ENCODE measurements around the gene PARD3B. TPM values are rescaled to one million over a fixed set of nuclear protein-coding genes. Genes with fewer than 3 reads are reported as not detected.

The PARD3B gene
- total and polyA plus RNA-seq, 7 donors, result 0.42 to 6.0 (median 4.8) TPM

- ATAC-seq, result no peak
- Histone ChIP-seq H3K27me3 (ENCODE audit: insufficient read depth in 3 of 3, low read length in 2 of 3) (no peaks in the 10 kb centered on the region), H3K9me3 (no peaks in the 10 kb centered on the region), H3K4me1 (no peaks in the 10 kb centered on the region), H3K27ac (no peak overlapping the region), H3K4me3 (no peak overlapping the region), H3K36me3 (ENCODE audit: insufficient read depth in 1 of 2, low read depth in 1 of 2) (no peaks in the 10 kb centered on the region)
- 65 to 84% (median 73%) methylated on average over 5 of the region's 5 CpGs for WGBS, 3 donors
- DNase-seq, result no peak
- no peak for TF ChIP-seq CTCF (IDR thresholded peaks at IDR 0.05)
- intact Hi-C loops (cut with DNase I), result no loop called here
These were observed 842.2 kb downstream of the PARD3B start for GRCh38 chr2:205387350-205388055.

DNA sequence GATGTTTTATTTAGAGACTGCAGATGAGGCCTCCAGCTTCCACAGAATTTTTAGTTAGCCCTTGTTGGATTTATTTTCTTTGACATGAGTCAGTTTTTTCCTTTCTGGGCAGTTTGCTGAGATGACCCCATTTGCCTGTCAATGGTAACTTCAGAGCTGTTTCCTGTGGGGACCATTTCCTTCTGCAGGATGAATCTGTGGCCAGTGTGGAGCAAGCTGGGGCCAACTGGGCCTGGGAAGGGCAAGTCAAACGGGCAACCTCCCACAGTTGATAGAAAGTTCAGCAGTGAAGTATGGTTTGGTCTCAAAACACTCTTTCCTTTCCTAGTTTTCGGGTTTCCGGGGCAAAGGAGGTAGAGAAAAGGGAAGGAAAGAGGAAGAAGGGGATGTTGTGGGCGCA lies 845.6 kb downstream of the PARD3B start:
- H3K27me3 ChIP-seq (ENCODE audit: insufficient read depth in 3 of 3, low read length in 2 of 3), result no peaks in the 10 kb centered on the region
- no peak for ATAC-seq
- H3K36me3 ChIP-seq (ENCODE audit: insufficient read depth in 1 of 2, low read depth in 1 of 2), result no peaks in the 10 kb centered on the region
- no peak for DNase-seq
- TF ChIP-seq CTCF (IDR thresholded peaks at IDR 0.05), result no peak
- H3K4me3 ChIP-seq, result no peak overlapping the region
- no peaks in the 10 kb centered on the region for H3K4me1 ChIP-seq
- intact Hi-C loops (cut with DNase I), result no loop called here
- H3K27ac ChIP-seq, result no peak overlapping the region
- no peaks in the 10 kb centered on the region for H3K9me3 ChIP-seq
- WGBS, 3 donors, result 77 to 82% (median 82%) methylated on average over 4 of the region's 4 CpGs

DNA sequence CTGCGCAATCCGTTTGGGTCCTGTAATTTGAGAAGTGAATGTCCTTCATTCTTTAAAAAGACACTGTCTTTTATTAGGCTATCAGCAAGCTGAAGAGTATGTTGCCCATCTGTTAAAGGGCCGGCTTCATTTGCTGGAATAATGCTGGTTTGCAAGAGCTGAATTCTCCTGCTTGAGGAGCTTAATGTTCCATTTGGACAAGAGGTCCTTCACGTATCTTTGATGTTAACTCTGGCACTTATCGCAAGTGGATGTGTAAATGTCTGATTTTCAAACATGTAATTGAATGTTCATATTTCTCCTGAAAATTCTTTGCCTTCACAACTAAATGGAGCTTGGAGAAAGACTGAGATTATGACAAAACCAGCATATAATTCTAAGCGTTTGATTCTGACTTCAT lies 856.2 kb downstream of the PARD3B start:
- WGBS, 3 donors, result 73 to 84% (median 75%) methylated on average over 6 of the region's 6 CpGs
- TF ChIP-seq CTCF (IDR thresholded peaks at IDR 0.05), result no peak
- no peaks in the 10 kb centered on the region for H3K9me3 ChIP-seq
- ATAC-seq (no peak), DNase-seq (no peak)
- H3K27me3 ChIP-seq (ENCODE audit: insufficient read depth in 3 of 3, low read length in 2 of 3), result no peaks in the 10 kb centered on the region
- intact Hi-C loops (cut with DNase I), result no loop called here
- H3K4me3 ChIP-seq, result no peak overlapping the region
- H3K27ac ChIP-seq, result no peak overlapping the region
- H3K4me1 ChIP-seq, result no peaks in the 10 kb centered on the region
- no peaks in the 10 kb centered on the region for H3K36me3 ChIP-seq (ENCODE audit: insufficient read depth in 1 of 2, low read depth in 1 of 2)

- intact Hi-C loops (cut with DNase I), result no loop called here
- WGBS, 3 donors, result 84 to 85% (median 84%) methylated on average over 2 of the region's 2 CpGs
- H3K9me3 ChIP-seq, result no peaks in the 10 kb centered on the region
- ATAC-seq (no peak), DNase-seq (no peak)
- H3K4me1 ChIP-seq, result no peaks in the 10 kb centered on the region
- H3K4me3 ChIP-seq, result no peak overlapping the region
- H3K36me3 ChIP-seq (ENCODE audit: insufficient read depth in 1 of 2, low read depth in 1 of 2), result no peaks in the 10 kb centered on the region
- TF ChIP-seq CTCF (IDR thresholded peaks at IDR 0.05), result no peak
- H3K27ac ChIP-seq, result no peak overlapping the region
- no peaks in the 10 kb centered on the region for H3K27me3 ChIP-seq (ENCODE audit: insufficient read depth in 3 of 3, low read length in 2 of 3)
These were observed 856.7 kb downstream of the PARD3B start for GRCh38 chr2:205402011-205402410.
